Endothelial cell of umbilical vein (primary cell): ENCODE results near the gene MEX3D. TPM values are rescaled to one million over a fixed set of nuclear protein-coding genes. Genes with fewer than 3 reads are reported as not detected.
"Not testable (repeated sequence)": the region's sequence is repeated elsewhere in the genome, so short reads cannot be mapped to it uniquely, and the experiment has no call there.

ENCODE experiments used
- BruUV-seq: library from RNA; stranded (reverse); fragments of 400-500 nt; replicated peaks from 2 replicates; lab custom pipeline; 2021; lab: Mats Ljungman, UMichigan
- CTCF ChIA-PET: fragments of 300-600, 350-600 bp; sonication (Branson Sonifier 250); formaldehyde crosslinking; loops from one replicate; lab custom pipeline; 2021; ENCODE audit warnings: antibody characterized with exemption, inconsistent platforms; lab: Charles Lee
- POLR2A ChIA-PET: fragments of 300-600, 350-600 bp; sonication (Branson Sonifier 250); formaldehyde crosslinking; loops from one replicate; lab custom pipeline; 2021; ENCODE audit warnings: antibody characterized with exemption, inconsistent platforms; lab: Charles Lee
- DNase-seq: peaks from one replicate; pipeline ENCODE4 v3.0.0-alpha.2; 2011; ENCODE audit warnings: low read depth, low spot score
- FAIRE-seq: peaks from 2 replicates; lab custom pipeline; 2011; peaks lifted over from hg19 to GRCh38; lab: Jason Lieb, UNC
- H2AFZ ChIP-seq: 2 replicates; pipeline ENCODE4 v1.6.0; 2012; ENCODE audit warnings: low read depth, low read length, control low read depth, inconsistent platforms
- H3K27ac ChIP-seq: 2 replicates; pipeline ENCODE4 v1.5.1; 2011; ENCODE audit warnings: low read depth, mild to moderate bottlenecking, control low read depth, low read length, moderate library complexity; ENCODE audit not compliant: insufficient read depth
- H3K27me3 ChIP-seq, 2 experiments: 2 replicates each; pipeline versions ENCODE4 v1.6.0 to v1.6.1; 2011; ENCODE audit warnings: low read length in 2 of 2, mixed read lengths in 1 of 2; ENCODE audit not compliant: control insufficient read depth in 2 of 2, insufficient read depth in 2 of 2
- H3K36me3 ChIP-seq, 2 experiments: 2 replicates in 1 of 2; 3 replicates in 1 of 2; pipeline ENCODE4 v1.5.1; 2011; ENCODE audit warnings: low read length in 2 of 2, mild to moderate bottlenecking in 1 of 2, moderate library complexity in 1 of 2; ENCODE audit not compliant: control insufficient read depth in 2 of 2, insufficient read depth in 2 of 2; ENCODE audit errors: extremely low read depth in 1 of 2
- H3K4me1 ChIP-seq: 3 replicates; pipeline ENCODE4 v1.5.1; 2011; ENCODE audit warnings: mild to moderate bottlenecking, low read length; ENCODE audit not compliant: control insufficient read depth, insufficient read depth; ENCODE audit errors: extremely low read depth
- H3K4me2 ChIP-seq: 2 replicates; pipeline ENCODE4 v1.6.1; 2011; ENCODE audit warnings: low read length, control low read depth, mixed read lengths; ENCODE audit not compliant: insufficient read depth
- H3K4me3 ChIP-seq, 3 experiments: fragments of 200-600 bp in 1 of 3; sonication (generic), shearing (Covaris generic) in 1 of 3; replicated peaks in 1 of 3; 2 replicates each; pipeline ENCODE4 v1.5.1; 2011 to 2016; ENCODE audit warnings: control low read depth in 3 of 3, low read length in 3 of 3, mild to moderate bottlenecking in 2 of 3, inconsistent platforms in 1 of 3, low read depth in 1 of 3, moderate library complexity in 1 of 3; ENCODE audit not compliant: insufficient read depth in 1 of 3
- H3K79me2 ChIP-seq: 2 replicates; pipeline ENCODE4 v1.6.0; 2012; ENCODE audit warnings: low read length, inconsistent platforms; ENCODE audit not compliant: control insufficient read depth, insufficient read depth
- H3K9ac ChIP-seq: replicated peaks from 2 replicates; pipeline ENCODE3; 2011; ENCODE audit warnings: low read length, control low read depth; ENCODE audit not compliant: insufficient read depth; ENCODE audit errors: extremely low read depth
- H3K9me1 ChIP-seq: replicated peaks from 3 replicates; pipeline ENCODE4 v1.6.0; 2011; ENCODE audit warnings: mild to moderate bottlenecking, low read length; ENCODE audit not compliant: control insufficient read depth, insufficient read depth; ENCODE audit errors: extremely low read depth
- H3K9me3 ChIP-seq: replicated peaks from 2 replicates; pipeline ENCODE4 v1.5.1; 2012; ENCODE audit warnings: low read length, inconsistent platforms; ENCODE audit not compliant: control insufficient read depth, insufficient read depth
- H4K20me1 ChIP-seq: replicated peaks from 2 replicates; pipeline ENCODE3; 2011; ENCODE audit warnings: mild to moderate bottlenecking, low read length; ENCODE audit not compliant: control insufficient read depth, insufficient read depth; ENCODE audit errors: extremely low read depth
- CTCF ChIP-seq, 2 donors: IDR thresholded peaks; 1 replicate in 1 of 2; 2 replicates in 1 of 2; pipeline ENCODE4 v1.5.1; 2011; ENCODE audit warnings: low read length in 2 of 2, mild to moderate bottlenecking in 2 of 2, moderate library complexity in 2 of 2, control low read depth in 1 of 2, inconsistent platforms in 1 of 2, low read depth in 1 of 2; ENCODE audit not compliant: insufficient read depth in 1 of 2; ENCODE audit errors: extremely low read depth in 1 of 2
- EZH2 ChIP-seq: IDR thresholded peaks from 2 replicates; pipeline ENCODE4 v1.6.1; 2012; ENCODE audit warnings: borderline replicate concordance, low read depth, mild to moderate bottlenecking, moderate library complexity, low read length, inconsistent platforms; ENCODE audit not compliant: severe bottlenecking
- GATA2 ChIP-seq: IDR thresholded peaks from 2 replicates; pipeline ENCODE4 v1.7.0; 2011; ENCODE audit warnings: low read depth, mild to moderate bottlenecking, moderate library complexity, mixed read lengths, low read length; ENCODE audit not compliant: insufficient read length, insufficient read depth
- JUN ChIP-seq: IDR thresholded peaks from 2 replicates; pipeline ENCODE4 v1.6.1; 2011; ENCODE audit warnings: borderline replicate concordance, low read depth; ENCODE audit not compliant: insufficient read length, insufficient read depth
- POLR2AphosphoS5 ChIP-seq: IDR thresholded peaks from 2 replicates; pipeline ENCODE4 v1.6.1; 2012; ENCODE audit warnings: low read depth, mild to moderate bottlenecking, control low read depth, low read length, moderate library complexity; ENCODE audit not compliant: insufficient read depth
- dilution Hi-C: fragments of 300-500 bp; cut with MboI; formaldehyde crosslinking; loops from one replicate; pipeline ENCODE4 v1.15.0; 2019; ENCODE audit warnings: low sequenced_read_pairs; ENCODE audit not compliant: extremely low pct_ligation_motif_present
- intact Hi-C: fragments of 100-400 bp; cut with micrococcal nuclease; formaldehyde crosslinking; loops from one replicate; pipeline ENCODE4 v1.10.0; 2022
- polyA plus RNA-seq, 4 experiments: library from polyadenylated mRNA; depleted of rRNA in 3 of 4; stranded (reverse) in 3 of 4; unstranded in 1 of 4; fragments of >200 nt; gene quantifications; 2 replicates each; pipeline versions ENCODE4 v1.2.1 to v1.2.3, GENCODE V29; 2011 to 2012; ENCODE audit warnings: missing spikeins in 1 of 4
- total RNA-seq: library from RNA; stranded (reverse); gene quantifications from 2 replicates; pipeline ENCODE4 v1.2.3, GENCODE V29; 2021

Gene MEX3D
- total and polyA plus RNA-seq, 2 donors (not counting 3 experiments of a cell fraction or from before 2014, with no cell fraction given), result 30.0 to 96.7 TPM

GRCh38 chr19:1521636-1522035, 46.5 kb downstream of the MEX3D start:
- TF ChIP-seq JUN (no peak), GATA2 (no peak)
- H3K27ac ChIP-seq, result no peak overlapping the region
- intact Hi-C loops (no loop called here), dilution Hi-C loops (no loop called here)
- H3K79me2 ChIP-seq, result no peaks in the 10 kb centered on the region
- no peaks in the 10 kb centered on the region for H3K9me1 ChIP-seq
- H3K9ac ChIP-seq, result no peak overlapping the region
- no peaks in the 10 kb centered on the region for H3K9me3 ChIP-seq
- DNase-seq (no peak), FAIRE-seq (no peak)
- no TSS peak for BruUV-seq
- no peak overlapping the region for H3K4me3 ChIP-seq
- no peaks in the 10 kb centered on the region for H4K20me1 ChIP-seq
- ChIA-PET CTCF (interaction anchor here (0.8 to 1.4 kb wide), 3 partner anchors 12 to 24 kb away, joined by 3 to 4 read pairs (median 3); no protein-coding TSS in a partner anchor), POLR2A (no interaction called here)
- H3K4me2 ChIP-seq, result no peak overlapping the region
- H2AFZ ChIP-seq, result no peak overlapping the region
- H3K4me1 ChIP-seq, result no peaks in the 10 kb centered on the region
- H3K27me3 ChIP-seq, result peaks cover 9 to 12% of the 10 kb centered on the region in 2 experiments
- H3K36me3 ChIP-seq, result no peaks in the 10 kb centered on the region

- no peaks in the 10 kb centered on the region for H3K36me3 ChIP-seq
- H2AFZ ChIP-seq, result no peak overlapping the region
- H3K4me1 ChIP-seq, result no peaks in the 10 kb centered on the region
- no peak overlapping the region for H3K27ac ChIP-seq
- intact Hi-C loops (no loop called here), dilution Hi-C loops (no loop called here)
- TF ChIP-seq JUN (no peak), POLR2AphosphoS5 (no peak), CTCF (IDR thresholded peaks at IDR 0.05; ENCODE audit: extremely low read depth in 1 of 2, insufficient read depth in 1 of 2, low read depth in 1 of 2, low read length in 2 of 2) (no peak), EZH2 (no peak)
- H3K79me2 ChIP-seq, result no peaks in the 10 kb centered on the region
- H3K27me3 ChIP-seq, result peaks cover 9 to 12% of the 10 kb centered on the region in 2 experiments
- H3K4me3 ChIP-seq, result no peak overlapping the region
- DNase-seq (no peak), FAIRE-seq (no peak)
- no peaks in the 10 kb centered on the region for H3K9me1 ChIP-seq
- H3K4me2 ChIP-seq, result no peak overlapping the region
- no TSS peak for BruUV-seq
- POLR2A ChIA-PET, result no interaction called here
- H3K9ac ChIP-seq, result no peak overlapping the region
- no peaks in the 10 kb centered on the region for H4K20me1 ChIP-seq
- CTCF ChIA-PET, result no interaction called here
- no peaks in the 10 kb centered on the region for H3K9me3 ChIP-seq
Observed at GRCh38 chr19:1520203-1520780, 47.8 kb downstream of the MEX3D start.

GRCh38 chr19:1519802-1520201, 48.3 kb downstream of the MEX3D start:
- dilution Hi-C loops, H3K9me3 ChIP-seq, H3K36me3 ChIP-seq, BruUV-seq, H3K79me2 ChIP-seq, intact Hi-C loops, H3K4me1 ChIP-seq, H3K4me2 ChIP-seq, H3K9me1 ChIP-seq, H3K9ac ChIP-seq, FAIRE-seq, H4K20me1 ChIP-seq, H3K27ac ChIP-seq, H3K27me3 ChIP-seq, H2AFZ ChIP-seq, POLR2A ChIA-PET, DNase-seq, CTCF ChIA-PET, H3K4me3 ChIP-seq: not testable (repeated sequence)
